Measurements from ENCODE around the gene IL13.

The IL13 gene

DNA sequence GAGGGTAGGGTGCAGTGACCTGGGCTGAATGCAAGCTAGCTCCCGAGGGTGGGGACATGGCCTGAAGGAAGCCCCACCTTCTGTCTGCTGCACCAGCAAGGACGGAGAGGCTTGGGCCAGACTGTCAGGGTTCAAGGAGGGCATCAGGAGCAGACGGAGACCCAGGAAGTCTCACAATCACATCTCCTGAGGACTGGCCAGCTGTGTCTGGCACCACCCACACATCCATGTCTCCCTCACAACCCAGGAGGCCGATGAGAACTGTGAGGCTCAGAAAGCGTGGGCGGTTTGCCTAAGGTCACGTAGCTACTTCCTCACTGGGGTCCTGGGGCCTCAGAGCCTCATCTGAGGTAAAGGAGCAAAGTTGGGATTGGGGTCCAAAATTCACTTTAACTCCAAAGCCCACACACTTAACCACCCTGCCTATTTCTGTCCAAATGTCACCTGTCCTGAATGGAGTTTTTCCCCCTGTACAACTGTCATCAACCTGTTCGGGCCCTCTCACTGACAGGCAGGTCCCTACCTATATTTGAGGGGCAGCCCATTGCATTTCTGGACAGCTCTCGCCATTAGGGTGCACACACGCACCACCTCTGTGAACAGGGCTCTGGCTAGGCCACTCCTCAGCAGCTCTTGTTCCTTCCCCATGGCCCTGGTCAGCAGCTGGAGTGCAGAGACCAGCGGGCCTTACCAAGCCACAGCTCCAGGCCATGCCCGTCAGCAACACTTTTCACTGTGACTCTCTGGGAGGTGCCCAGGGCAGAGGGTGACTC lies 3.4 kb downstream of the IL13 start:
- peak; percentile 34 for ATAC-seq
- TF ChIP-seq ESRRG (CRISPR knock-in tag; IDR thresholded peaks at IDR 0.05) (no peak), PATZ1 (CRISPR knock-in tag; IDR thresholded peaks at IDR 0.05; ENCODE audit: borderline replicate concordance) (no peak), POU6F1 (CRISPR knock-in tag; IDR thresholded peaks at IDR 0.05; ENCODE audit: borderline replicate concordance, low read depth) (no peak), ISL1 (CRISPR knock-in tag; IDR thresholded peaks at IDR 0.05) (no peak)
- TF ChIP-seq, protein P1, sequence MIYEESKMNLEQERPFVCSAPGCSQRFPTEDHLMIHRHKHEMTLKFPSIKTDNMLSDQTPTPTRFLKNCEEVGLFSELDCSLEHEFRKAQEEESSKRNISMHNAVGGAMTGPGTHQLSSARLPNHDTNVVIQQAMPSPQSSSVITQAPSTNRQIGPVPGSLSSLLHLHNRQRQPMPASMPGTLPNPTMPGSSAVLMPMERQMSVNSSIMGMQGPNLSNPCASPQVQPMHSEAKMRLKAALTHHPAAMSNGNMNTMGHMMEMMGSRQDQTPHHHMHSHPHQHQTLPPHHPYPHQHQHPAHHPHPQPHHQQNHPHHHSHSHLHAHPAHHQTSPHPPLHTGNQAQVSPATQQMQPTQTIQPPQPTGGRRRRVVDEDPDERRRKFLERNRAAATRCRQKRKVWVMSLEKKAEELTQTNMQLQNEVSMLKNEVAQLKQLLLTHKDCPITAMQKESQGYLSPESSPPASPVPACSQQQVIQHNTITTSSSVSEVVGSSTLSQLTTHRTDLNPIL (CRISPR knock-in tag; IDR thresholded peaks at IDR 0.05; ENCODE audit: low read depth): no peak

- TF ChIP-seq TCF4 (CRISPR knock-in tag; IDR thresholded peaks at IDR 0.05; ENCODE audit: borderline replicate concordance) (no peak), OSR1 (CRISPR knock-in tag; IDR thresholded peaks at IDR 0.05) (no peak), ZNF70 (CRISPR knock-in tag; IDR thresholded peaks at IDR 0.05) (no peak), ZC3H10 (CRISPR knock-in tag; IDR thresholded peaks at IDR 0.05) (no peak)
- no peak for ATAC-seq
These were observed 4.0 kb downstream of the IL13 start for GRCh38 chr5:132662004-132662401.

DNA sequence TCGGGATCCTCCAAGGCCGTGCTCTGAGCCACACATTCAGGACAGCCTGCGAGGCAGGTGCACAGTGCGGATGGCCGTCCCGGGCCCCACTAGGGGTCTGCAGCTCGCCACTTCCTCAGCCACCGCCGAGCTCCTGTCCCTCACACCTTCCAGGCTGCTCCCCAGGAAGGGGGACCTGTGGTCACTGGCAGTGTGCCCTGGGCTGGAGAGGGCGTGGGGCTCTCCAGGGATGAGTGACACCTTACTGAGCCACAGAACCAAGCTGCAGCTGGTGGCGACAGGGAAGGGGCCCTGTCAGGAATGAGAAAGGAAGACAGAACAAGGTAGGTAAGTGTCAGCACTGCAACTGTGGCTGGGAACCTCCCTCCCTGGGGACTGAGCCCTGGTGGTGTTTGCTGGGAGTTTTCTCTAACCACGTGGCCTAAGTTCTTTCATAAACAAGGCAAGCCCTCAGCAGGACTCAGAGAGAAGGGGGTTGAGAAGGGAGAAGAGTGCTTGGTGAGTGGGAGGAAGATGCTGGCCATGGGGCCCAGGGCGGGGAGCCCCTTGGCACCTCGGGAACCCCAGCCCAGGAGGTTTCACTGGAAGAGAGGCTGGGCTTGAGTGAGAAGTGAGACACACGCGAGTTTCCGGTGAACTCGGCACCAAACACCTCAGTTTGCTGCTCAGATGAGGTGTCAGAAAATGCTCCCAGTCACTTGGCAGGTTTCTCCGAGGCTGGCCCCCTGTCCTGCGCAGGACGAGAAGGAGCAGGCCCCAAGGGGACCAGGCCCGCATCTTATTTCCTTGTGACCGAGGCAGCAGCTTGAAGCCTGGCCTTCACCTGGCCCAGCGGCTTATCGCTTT lies 5.2 kb downstream of the IL13 start:
- no peak for ATAC-seq
- TF ChIP-seq ZNF70 (CRISPR knock-in tag; IDR thresholded peaks at IDR 0.05) (no peak), CSRNP3 (CRISPR knock-in tag; IDR thresholded peaks at IDR 0.05) (no peak), POU6F1 (CRISPR knock-in tag; IDR thresholded peaks at IDR 0.05; ENCODE audit: borderline replicate concordance, low read depth) (no peak), PPARA (CRISPR knock-in tag; IDR thresholded peaks at IDR 0.05; ENCODE audit: borderline replicate concordance) (no peak), OSR1 (CRISPR knock-in tag; IDR thresholded peaks at IDR 0.05) (no peak), BACH2 (CRISPR knock-in tag; IDR thresholded peaks at IDR 0.05; ENCODE audit: borderline replicate concordance) (no peak), ZNF8 (CRISPR knock-in tag; IDR thresholded peaks at IDR 0.05) (no peak), RARB (CRISPR knock-in tag; IDR thresholded peaks at IDR 0.05) (no peak), ZC3H10 (CRISPR knock-in tag; IDR thresholded peaks at IDR 0.05) (no peak), ZFP30 (CRISPR knock-in tag; IDR thresholded peaks at IDR 0.05) (no peak), SNAI2 (CRISPR knock-in tag; IDR thresholded peaks at IDR 0.05) (no peak), TCF4 (CRISPR knock-in tag; IDR thresholded peaks at IDR 0.05; ENCODE audit: borderline replicate concordance) (no peak), ZFP3 (CRISPR knock-in tag; IDR thresholded peaks at IDR 0.05) (no peak), CSDC2 (CRISPR knock-in tag; IDR thresholded peaks at IDR 0.05) (no peak), ZNF565 (CRISPR knock-in tag; conservative IDR thresholded peaks at IDR 0.05; ENCODE audit: low read depth) (no peak), PATZ1 (CRISPR knock-in tag; IDR thresholded peaks at IDR 0.05; ENCODE audit: borderline replicate concordance) (no peak), ESRRG (CRISPR knock-in tag; IDR thresholded peaks at IDR 0.05) (no peak), ARNTL (CRISPR knock-in tag; IDR thresholded peaks at IDR 0.05; ENCODE audit: borderline replicate concordance, low read depth) (no peak), ISL1 (CRISPR knock-in tag; IDR thresholded peaks at IDR 0.05) (no peak)
- TF ChIP-seq, protein P1 (CRISPR knock-in tag; IDR thresholded peaks at IDR 0.05; ENCODE audit: low read depth): no peak
